Right atrium auricular region (tissue), 2 donors: ENCODE measurements around the gene CEP70. TPM values are rescaled to one million over a fixed set of nuclear protein-coding genes. Genes with fewer than 3 reads are reported as not detected.

Experiments
- DNase-seq: peaks from one replicate; pipeline ENCODE4 v3.0.0-alpha.2; 2019; ENCODE audit warnings: low spot score
- H3K27ac ChIP-seq, 2 donors: fragments of 200-600 bp; sonication (generic); 1 replicate in 1 of 2; 2 replicates in 1 of 2; pipeline ENCODE4 v1.5.1; 2016 to 2019
- H3K27me3 ChIP-seq, 2 donors: fragments of 200-600 bp; sonication (generic); one replicate each; pipeline versions ENCODE4 v1.5.1 to v1.6.0; 2017 to 2019
- H3K36me3 ChIP-seq: fragments of 200-600 bp; sonication (generic); one replicate; pipeline ENCODE4 v1.5.1; 2016
- H3K4me1 ChIP-seq, 2 donors: fragments of 200-600 bp; sonication (generic); one replicate each; pipeline versions ENCODE4 v1.5.1 to v1.6.0; 2017 to 2019
- H3K4me3 ChIP-seq, 2 donors: fragments of 200-600 bp; sonication (generic); 1 replicate in 1 of 2; 2 replicates in 1 of 2; pipeline ENCODE4 v1.5.1; 2017 to 2019; ENCODE audit warnings: mild to moderate bottlenecking in 1 of 2, moderate library complexity in 1 of 2
- H3K9me3 ChIP-seq, 2 donors: fragments of 200-600 bp; sonication (generic); one replicate each; pipeline ENCODE4 v1.5.1; 2019
- total RNA-seq, 2 donors: library from RNA; depleted of rRNA; stranded (reverse); fragments of >200 nt; gene quantifications; one replicate each; pipeline ENCODE4 v1.1.0, GENCODE V29; 2016
- TF ChIP-seq, protein P1 (sequence below), 2 donors: fragments of 200-600 bp; sonication (generic); IDR thresholded peaks; one replicate each; pipeline ENCODE4 v1.5.1; 2019; ENCODE audit warnings: antibody characterized with exemption in 2 of 2

CEP70 gene
- total RNA-seq, 2 donors from 2014 or later: 18.9 to 24.3 TPM

- Histone ChIP-seq H3K4me3 (no peak overlapping the region), H3K27me3 (no peaks in the 10 kb centered on the region), H3K36me3 (no peaks in the 10 kb centered on the region), H3K4me1 (peaks cover 0 to 6% of the 10 kb centered on the region in 2 donors), H3K9me3 (no peaks in the 10 kb centered on the region), H3K27ac (no peak overlapping the region)
- TF ChIP-seq, protein P1, sequence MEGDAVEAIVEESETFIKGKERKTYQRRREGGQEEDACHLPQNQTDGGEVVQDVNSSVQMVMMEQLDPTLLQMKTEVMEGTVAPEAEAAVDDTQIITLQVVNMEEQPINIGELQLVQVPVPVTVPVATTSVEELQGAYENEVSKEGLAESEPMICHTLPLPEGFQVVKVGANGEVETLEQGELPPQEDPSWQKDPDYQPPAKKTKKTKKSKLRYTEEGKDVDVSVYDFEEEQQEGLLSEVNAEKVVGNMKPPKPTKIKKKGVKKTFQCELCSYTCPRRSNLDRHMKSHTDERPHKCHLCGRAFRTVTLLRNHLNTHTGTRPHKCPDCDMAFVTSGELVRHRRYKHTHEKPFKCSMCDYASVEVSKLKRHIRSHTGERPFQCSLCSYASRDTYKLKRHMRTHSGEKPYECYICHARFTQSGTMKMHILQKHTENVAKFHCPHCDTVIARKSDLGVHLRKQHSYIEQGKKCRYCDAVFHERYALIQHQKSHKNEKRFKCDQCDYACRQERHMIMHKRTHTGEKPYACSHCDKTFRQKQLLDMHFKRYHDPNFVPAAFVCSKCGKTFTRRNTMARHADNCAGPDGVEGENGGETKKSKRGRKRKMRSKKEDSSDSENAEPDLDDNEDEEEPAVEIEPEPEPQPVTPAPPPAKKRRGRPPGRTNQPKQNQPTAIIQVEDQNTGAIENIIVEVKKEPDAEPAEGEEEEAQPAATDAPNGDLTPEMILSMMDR (IDR thresholded peaks at IDR 0.05): no peak
- DNase-seq: no peak
These were observed 121.8 kb downstream of the CEP70 start for GRCh38 chr3:138472141-138472825.

DNA sequence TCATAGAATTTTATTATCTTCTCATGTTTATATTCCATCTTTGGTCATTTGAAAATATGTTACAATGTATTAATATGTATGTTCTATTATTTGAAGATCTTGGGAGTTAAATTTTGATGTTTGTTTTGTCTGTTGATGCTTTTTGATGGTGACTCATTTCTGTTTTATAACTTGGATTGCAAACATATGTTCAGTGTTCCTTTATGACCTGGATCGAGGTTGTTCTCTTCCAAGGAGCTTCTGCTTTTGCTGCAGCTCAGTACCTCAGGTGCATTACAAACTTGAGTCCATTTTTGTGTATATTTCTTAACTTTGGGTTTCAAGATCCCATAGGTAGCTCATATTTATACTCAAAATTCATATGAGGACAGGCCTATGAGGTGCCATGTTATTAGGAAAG, 122.6 kb downstream of the CEP70 start:
- Histone ChIP-seq H3K27me3 (no peaks in the 10 kb centered on the region), H3K4me1 (peaks cover 0 to 6% of the 10 kb centered on the region in 2 donors), H3K4me3 (no peak overlapping the region), H3K9me3 (no peaks in the 10 kb centered on the region), H3K36me3 (no peaks in the 10 kb centered on the region), H3K27ac (no peak overlapping the region)
- TF ChIP-seq, protein P1 (IDR thresholded peaks at IDR 0.05): no peak
- no peak for DNase-seq

DNA sequence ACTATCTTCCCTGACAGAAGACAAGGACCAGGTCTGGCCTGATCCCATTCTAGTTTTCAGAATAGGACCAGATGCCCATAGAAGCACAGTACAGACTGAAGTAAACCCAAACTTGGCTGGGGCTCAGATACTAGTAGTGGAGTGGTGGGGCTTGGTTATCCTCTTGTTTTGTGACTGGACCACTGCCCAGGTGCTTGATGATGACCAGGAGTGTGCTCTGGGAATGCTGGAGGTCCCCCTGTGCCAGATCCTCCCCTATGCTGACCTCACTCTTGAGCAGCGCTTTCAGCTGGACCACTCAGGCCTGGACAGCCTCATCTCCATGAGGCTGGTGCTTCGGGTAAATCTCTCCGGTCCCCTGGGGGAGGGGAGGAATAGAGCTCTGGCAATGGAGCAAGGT, 123.4 kb downstream of the CEP70 start:
- no peak overlapping the region for H3K27ac ChIP-seq

GRCh38 chr3:138469874-138470273, 124.2 kb downstream of the CEP70 start:
- TF ChIP-seq, protein P1 (IDR thresholded peaks at IDR 0.05): no peak
- DNase-seq: no peak
- peaks cover 0 to 6% of the 10 kb centered on the region in 2 donors for H3K4me1 ChIP-seq
- no peak overlapping the region for H3K4me3 ChIP-seq
- no peaks in the 10 kb centered on the region for H3K27me3 ChIP-seq
- no peaks in the 10 kb centered on the region for H3K9me3 ChIP-seq
- no peaks in the 10 kb centered on the region for H3K36me3 ChIP-seq
- H3K27ac ChIP-seq: no peak overlapping the region

More for the DNA sequence above, 123.4 kb downstream of the CEP70 start:
- H3K9me3 ChIP-seq: no peaks in the 10 kb centered on the region
- no peaks in the 10 kb centered on the region for H3K27me3 ChIP-seq
- TF ChIP-seq, protein P1 (IDR thresholded peaks at IDR 0.05): no peak
- H3K4me3 ChIP-seq: no peak overlapping the region
- H3K36me3 ChIP-seq: no peaks in the 10 kb centered on the region
- no peak for DNase-seq
- peaks cover 0 to 6% of the 10 kb centered on the region in 2 donors for H3K4me1 ChIP-seq

DNA sequence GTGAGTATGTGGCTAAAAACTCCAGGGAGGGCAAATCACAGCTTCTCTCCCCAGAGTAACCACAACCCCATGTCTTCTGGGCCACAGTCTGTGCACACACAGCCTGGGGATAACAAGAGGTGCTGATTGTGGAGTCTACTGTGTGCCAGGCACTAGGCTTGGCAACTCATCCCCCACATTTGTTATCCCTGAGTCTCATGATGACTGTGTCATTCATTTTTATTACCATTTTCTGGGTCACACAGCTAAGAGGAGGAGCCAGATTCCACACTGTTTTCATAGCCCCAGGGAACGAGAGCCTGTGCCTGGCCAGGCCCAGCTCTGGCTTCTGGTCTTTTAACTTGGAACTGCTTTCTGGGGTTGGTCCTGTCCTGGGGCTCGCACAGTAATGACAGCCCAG, 125.2 kb downstream of the CEP70 start:
- H3K4me3 ChIP-seq: no peak overlapping the region
- H3K9me3 ChIP-seq: no peaks in the 10 kb centered on the region
- TF ChIP-seq, protein P1 (IDR thresholded peaks at IDR 0.05): no peak
- H3K4me1 ChIP-seq: peaks cover 0 to 6% of the 10 kb centered on the region in 2 donors
- no peak overlapping the region for H3K27ac ChIP-seq
- DNase-seq: no peak
- no peaks in the 10 kb centered on the region for H3K27me3 ChIP-seq
- H3K36me3 ChIP-seq: no peaks in the 10 kb centered on the region

- H3K27me3 ChIP-seq: no peaks in the 10 kb centered on the region
- no peaks in the 10 kb centered on the region for H3K36me3 ChIP-seq
- no peak overlapping the region for H3K4me3 ChIP-seq
- H3K9me3 ChIP-seq: no peaks in the 10 kb centered on the region
- DNase-seq: no peak
- H3K27ac ChIP-seq: no peak overlapping the region
- TF ChIP-seq, protein P1 (IDR thresholded peaks at IDR 0.05): no peak
- H3K4me1 ChIP-seq: peaks cover 0 to 6% of the 10 kb centered on the region in 2 donors
These were observed 125.6 kb downstream of the CEP70 start for GRCh38 chr3:138468451-138468850.
